A172 (cell line): ENCODE data around the gene PANX1. TPM values are rescaled to one million over a fixed set of nuclear protein-coding genes. Genes with fewer than 3 reads are reported as not detected.

Experiments used
- DNase-seq: peaks from one replicate; pipeline ENCODE4 v3.0.0-alpha.2; 2015; ENCODE audit warnings: low spot score
- total RNA-seq: library from RNA; depleted of rRNA; stranded (reverse); fragments of >200 nt; shearing (Covaris generic); gene quantifications from 2 replicates; pipeline ENCODE4 v1.2.3, GENCODE V29; 2014

Gene PANX1
- total RNA-seq, 1 experiment from 2014 or later = 37.9 TPM

DNA sequence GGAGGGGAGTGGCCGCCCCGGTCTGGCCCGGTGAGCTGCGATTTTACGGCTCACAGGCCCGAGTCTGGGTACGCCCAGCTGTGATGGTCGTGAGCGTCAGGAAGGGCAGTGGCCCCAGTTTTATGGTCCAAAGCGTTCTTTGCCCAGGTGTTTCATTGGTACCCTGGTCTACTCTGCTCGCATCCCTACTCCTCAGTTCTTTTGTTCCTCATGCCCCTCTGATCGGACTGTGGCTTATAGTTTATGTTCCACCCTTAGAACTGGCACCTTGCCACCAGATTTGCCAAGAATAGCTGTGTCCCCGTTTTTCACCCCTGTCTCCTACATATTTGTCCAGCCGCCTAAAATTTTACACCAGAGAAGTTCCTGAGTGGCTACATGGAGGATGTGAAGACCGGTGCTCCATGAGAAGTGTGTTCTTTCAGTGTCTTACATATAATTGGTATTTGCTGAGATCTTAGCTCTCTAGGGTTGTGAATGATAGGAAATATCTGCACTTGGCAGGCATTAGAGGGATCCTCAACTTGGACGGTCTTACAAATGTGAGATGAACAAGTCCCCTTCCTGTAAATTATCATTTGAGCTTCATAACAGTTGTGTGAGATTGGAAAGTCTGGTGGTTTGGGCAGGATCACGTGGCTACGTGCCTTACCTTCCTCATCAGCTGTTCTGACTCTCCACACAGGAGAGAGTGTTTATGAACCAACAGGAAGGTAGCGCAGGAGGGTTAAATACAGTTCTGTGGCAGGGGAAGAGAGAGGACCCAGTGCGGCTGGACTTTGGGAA is 1.1 kb downstream of the PANX1 start:
- DNase-seq = no peak

DNA sequence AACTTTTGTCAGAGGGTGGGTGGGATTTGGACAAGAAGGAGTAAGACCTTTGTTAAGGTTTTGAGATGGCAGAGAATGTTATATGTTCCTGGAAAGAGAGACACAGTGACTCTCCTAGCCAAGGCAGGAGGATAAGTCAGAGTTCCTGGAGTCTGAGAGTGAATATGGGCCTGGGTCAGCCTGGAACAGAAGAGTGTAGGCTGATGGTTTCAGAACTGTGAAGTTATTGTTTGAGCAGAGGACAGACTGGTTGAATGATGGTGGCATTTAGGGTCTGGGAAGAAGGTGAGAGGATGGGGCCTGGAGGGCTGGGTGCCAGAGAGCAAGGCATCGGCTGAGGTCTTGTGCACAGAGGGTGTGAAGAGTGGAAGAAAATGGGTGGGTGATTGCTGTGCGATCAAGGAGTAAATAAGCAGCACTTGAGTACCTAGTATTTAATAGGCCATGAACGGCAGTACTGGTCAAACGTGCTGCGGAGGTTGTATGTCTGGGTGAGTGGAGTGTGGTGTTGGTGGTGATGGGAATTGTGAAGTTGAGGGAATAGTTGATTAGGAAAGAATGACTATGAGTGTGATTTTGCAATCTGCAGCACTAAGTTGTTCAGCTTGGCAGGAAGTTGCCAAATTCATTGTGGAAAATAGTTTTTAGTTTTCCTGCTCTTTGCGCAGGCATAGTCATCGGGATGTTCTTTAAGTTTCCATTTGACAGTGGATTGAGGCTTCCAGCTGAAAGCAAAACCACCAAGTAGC is 1.8 kb downstream of the PANX1 start:
- no peak for DNase-seq

GRCh38 chr11:94131047-94131717 is 2.5 kb downstream of the PANX1 start:
- DNase-seq = no peak

- no peak for DNase-seq
Observed at GRCh38 chr11:94131718-94132115, 3.1 kb downstream of the PANX1 start.

DNA sequence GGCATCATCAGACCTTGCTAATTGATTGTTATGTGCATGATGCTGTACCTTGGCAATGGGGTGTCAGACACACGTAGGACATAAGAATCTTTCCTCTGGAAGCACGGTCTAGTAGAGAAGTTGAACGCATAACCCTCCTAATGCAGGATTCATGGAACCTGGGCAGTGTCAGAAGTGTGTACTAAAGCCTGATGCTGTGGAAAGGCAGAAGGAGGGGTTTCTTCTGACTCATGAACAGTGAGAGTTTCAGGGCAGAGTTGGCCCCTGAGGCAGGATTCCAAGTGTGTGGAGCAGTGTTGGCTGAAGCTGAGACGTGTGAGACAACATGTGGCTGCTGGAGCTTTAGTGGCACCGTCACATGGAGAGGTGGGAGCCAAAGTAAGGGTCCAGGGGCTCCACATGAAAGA is 3.5 kb downstream of the PANX1 start:
- peak; percentile 36 for DNase-seq

GRCh38 chr11:94132823-94133408 is 4.3 kb downstream of the PANX1 start:
- DNase-seq = no peak

GRCh38 chr11:94133752-94134151 is 5.1 kb downstream of the PANX1 start:
- DNase-seq = no peak

- DNase-seq = peak; percentile 84
Observed at GRCh38 chr11:94134651-94135512, 6.2 kb downstream of the PANX1 start.

DNA sequence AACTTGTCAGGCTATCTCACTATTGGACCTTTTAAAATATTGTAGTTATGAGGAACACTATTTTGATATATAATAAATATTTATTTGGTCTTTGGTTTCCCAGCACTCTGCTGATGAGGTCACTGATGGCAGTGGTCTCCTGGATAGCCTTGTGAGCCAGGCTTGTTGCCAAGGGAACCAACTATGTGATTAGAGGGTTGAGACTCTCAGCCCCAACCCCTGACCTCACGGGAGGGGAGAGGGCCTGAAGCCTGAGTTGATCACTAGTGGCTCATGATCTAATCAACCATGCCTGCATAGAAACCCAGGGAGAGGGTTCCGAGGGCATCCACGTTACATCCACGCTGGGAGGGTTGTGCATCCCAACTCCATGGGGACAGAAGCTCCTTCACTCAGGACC is 10.8 kb downstream of the PANX1 start:
- no peak for DNase-seq

- no peak for DNase-seq
Observed at GRCh38 chr11:94140154-94140655, 11.6 kb downstream of the PANX1 start.

DNA sequence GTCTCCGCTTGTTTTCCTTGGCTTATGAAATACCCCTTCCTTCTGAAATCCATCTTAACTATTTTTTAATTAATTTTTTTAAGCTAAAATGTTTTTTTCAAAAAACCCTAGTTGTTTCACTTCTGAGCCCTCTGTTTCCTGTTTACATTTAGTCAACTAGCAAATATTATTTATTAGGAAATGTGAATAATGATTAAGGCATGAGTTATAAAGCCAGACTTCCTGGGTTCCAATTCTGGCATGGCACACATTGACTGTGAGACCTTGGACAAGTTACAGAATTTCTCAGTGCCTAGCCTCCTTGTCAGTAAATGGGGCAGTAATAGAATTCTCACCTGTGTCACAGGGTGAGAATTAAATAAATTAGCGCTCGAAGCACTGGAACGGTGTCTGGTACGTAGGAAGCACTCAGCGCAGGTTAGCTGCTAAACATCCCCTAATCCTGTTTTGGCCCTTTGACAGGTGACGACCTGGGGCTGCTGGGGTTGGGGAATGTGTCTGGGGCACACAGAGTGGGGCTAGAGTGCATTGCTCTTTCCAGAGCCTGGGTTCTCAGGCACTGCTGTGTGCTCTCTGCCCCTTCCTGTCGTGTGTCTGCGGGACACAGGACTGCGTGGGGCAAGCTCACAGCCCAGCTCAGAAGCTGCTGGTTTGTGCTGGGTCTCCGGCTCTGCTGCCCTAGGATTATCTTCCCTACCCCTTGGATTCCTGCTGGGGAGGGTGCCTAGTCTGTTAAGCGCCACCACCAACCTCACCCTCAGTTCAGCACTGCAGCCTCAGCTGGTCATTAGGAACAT is 13.1 kb downstream of the PANX1 start:
- DNase-seq = no peak

DNA sequence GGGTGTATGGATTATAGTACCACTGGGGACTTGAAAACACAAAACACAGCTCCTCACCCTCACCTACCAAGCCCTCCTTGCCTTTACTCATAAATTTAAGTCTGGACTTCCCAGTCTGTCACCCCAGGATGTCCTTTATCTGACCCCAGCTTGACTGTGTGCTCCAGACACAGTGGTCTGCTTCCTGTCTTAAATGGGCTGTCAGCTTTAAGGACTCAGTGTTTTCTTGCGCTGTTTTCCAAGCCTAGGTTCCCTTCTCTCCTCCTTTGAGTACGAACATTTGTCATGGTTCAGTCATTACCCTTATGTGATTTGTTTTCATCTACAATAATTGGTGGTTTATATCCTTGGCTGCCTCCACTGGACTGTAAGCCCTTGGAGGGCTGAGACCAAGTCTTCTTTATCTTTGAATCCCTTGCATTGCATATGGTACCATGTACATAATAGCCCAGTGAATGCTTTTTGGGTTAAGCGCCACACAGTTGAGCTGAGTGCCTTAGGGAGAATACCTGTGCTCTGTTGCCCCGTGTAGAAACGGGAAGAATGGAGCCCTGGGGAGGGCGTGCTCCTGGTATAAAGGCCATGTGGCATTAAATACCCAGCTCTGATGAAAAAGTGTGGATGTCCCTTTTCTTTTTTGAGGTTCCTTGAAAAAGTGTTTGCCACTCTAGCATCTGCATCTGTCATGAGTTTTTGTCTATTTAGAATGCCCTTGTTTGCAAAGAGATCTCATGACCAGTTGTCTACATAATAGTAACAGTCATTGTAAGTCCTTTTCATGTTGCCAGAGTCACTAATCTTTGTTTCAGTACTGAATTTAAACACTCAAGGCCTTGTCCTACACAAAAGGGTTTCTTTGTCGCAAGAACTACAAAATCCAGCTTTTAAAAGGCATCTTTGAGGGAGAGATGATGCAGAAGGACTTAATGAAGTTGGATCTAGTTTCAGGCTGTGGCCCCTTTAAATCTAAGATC is 14.0 kb downstream of the PANX1 start:
- DNase-seq = no peak

- no peak for DNase-seq
Observed at GRCh38 chr11:94144216-94144615, 15.6 kb downstream of the PANX1 start.

DNA sequence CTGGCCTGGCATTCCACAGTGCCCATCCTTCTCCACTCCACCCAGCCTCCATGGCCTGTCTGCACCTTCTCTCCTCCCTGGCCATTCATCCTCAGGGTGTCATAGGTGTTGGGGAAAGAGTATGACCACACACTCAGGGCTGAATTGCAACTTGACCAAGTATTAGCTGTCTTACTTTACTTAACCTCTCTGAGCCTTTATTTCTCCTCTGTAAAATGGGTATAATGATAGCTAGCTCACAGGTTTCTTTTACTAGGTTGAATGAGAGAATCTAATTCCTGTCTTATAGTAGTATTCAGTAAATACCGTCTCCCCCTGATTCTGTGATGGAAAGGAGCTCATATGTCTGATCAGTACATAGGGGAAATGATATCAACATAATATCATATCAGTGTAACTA is 16.0 kb downstream of the PANX1 start:
- DNase-seq = no peak

- DNase-seq = no peak
Observed at GRCh38 chr11:94145431-94145830, 16.8 kb downstream of the PANX1 start.

DNA sequence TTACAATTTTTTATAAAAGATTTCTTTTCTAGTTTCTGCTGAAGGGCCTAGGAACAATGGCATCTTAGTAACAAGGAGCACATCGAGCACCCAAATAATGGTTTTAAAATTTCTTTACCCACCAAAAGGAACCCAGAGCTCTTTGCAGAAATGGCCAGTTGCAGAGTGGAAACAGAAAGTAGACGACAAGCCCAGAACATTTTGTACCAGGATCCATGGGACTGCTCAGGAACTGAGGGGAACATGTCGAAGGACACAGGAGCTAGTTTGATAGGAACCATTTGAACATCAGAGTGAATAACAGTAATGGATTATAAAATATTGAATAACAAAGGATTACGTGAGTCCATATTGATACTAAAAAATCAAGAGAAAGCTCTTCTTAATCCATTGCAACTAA is 17.3 kb downstream of the PANX1 start:
- DNase-seq = no peak

DNA sequence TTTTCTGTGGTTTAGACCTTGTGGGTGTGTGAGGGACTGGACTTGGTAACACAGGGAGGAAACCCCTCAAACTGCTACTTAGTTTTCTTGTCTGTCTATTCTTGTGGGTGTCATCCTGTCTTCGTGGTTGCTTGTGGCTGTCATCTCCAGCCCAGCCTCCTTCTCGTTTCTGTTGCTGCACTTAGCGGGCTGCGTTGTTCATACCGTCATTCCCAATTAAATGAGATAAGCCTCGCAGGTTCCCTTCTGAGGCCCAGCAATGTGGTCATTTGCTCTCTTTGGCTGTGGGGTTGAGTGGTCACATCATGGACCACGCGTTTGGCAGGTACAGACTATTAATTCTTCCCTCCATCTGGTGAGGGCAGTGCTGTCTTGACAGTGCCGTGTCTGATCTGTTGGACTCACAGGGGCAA is 18.8 kb downstream of the PANX1 start:
- DNase-seq = no peak

GRCh38 chr11:94148189-94148588 is 19.5 kb downstream of the PANX1 start:
- no peak for DNase-seq

DNA sequence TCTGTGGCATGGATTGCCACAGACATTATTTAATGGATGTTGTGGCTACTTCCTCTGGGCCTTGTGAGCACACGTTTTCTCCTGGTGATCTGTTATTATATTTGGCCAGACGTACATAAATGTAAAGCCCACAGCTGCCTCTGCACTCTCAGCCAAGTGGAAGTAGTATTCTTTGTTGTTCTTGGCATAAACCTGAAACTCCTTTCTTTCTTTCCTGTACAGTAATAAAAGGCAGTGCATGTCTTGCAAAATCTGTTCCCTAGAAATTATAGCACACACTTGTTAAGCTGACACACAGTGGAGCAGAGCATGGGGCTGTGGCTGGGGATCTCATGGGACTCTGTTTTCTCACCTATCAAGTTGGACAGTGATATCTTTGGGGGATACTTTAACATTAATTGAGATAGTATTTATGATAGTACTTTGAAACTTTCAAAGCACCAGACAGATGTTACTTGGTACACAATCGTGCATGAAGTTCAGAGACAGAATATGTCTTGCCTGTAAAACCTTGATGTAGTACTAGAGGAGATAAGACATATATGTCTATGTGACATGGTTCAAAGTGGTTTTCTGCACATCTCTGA is 20.9 kb downstream of the PANX1 start:
- no peak for DNase-seq
